ENCODE results near the gene TMEM151A. TPM values are rescaled to one million over a fixed set of nuclear protein-coding genes. Genes with fewer than 3 reads are reported as not detected.
"Not testable (repeated sequence)": the region's sequence is repeated elsewhere in the genome, so short reads cannot be mapped to it uniquely, and the experiment has no call there.

The TMEM151A gene
- total and polyA plus RNA-seq, 4 donors, result 0.13 TPM; not detected in 3

DNA sequence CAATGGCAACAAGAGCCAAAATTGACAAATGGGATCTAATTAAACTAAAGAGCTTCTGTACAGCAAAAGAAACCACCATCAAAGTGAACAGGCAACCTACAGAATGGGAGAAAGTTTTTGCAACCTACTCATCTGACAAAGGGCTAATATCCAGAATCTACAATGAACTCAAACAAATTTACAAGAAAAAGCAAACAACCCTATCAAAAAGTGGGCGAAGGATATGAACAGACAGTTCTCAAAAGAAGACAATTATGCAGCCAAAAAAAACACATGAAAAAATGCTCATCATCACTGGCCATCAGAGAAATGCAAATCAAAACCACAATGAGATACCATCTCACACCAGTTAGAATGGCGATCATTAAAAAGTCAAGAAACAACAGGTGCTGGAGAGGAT lies 28.6 kb downstream of the TMEM151A start:
- intact Hi-C loops (cut with DNase I); H3K27me3 ChIP-seq (ENCODE audit: control insufficient read depth in 1 of 2, insufficient read depth in 2 of 2, low read length in 1 of 2); H3K9me3 ChIP-seq (ENCODE audit: control insufficient read depth, low read length); H3K27ac ChIP-seq (ENCODE audit: low read depth in 1 of 2, low read length in 2 of 2); H3K4me3 ChIP-seq (ENCODE audit: low read length in 2 of 2); H3K4me1 ChIP-seq (ENCODE audit: control insufficient read depth in 1 of 2, insufficient read depth in 2 of 2, low read length in 2 of 2); ATAC-seq (ENCODE audit: low FRiP score); DNase-seq; H3K36me3 ChIP-seq (ENCODE audit: control insufficient read depth in 1 of 2, insufficient read depth in 2 of 2, low read length in 1 of 2): not testable (repeated sequence)
- WGBS, 2 donors, result 98 to 100% methylated on average over 1 to 2 of the region's 2 CpGs

DNA sequence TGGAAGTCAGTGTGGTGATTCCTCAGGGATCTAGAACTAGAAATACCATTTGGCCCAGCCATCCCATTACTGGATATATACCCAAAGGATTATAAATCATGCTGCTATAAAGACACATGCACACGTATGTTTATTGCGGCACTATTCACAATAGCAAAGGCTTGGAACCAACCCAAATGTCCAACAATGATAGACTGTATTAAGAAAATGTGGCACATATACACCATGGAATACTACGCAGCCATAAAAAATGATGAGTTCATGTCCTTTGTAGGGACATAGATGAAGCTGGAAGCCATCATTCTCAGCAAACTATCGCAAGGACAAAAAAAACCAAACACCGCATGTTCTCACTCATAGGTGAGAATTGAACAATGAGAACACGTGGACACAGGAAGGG lies 29.1 kb downstream of the TMEM151A start:
- not testable (repeated sequence) for ATAC-seq (ENCODE audit: low FRiP score)

DNA sequence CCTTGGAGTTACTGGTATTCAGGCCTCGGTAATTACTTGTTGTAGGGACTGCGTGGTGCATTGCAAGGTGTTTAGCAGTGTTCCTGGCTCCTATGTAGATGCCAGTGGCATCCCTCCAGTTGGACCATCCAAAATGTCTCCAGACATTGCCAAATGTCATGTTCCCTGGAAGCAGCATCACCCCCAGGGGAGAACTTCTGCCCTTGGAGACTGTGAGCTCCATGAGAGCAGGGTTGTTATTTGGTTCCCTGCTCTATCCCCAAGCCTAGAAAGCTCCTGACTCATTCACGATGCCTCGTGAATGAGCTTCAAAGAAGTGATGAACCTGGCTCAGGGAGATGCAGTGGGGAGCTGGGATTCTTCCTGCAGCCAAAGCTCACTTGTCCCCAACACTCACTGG lies 29.9 kb downstream of the TMEM151A start:
- H3K27ac ChIP-seq (ENCODE audit: low read depth in 1 of 2, low read length in 2 of 2), result no peak overlapping the region
- no peaks in the 10 kb centered on the region for H3K9me3 ChIP-seq (ENCODE audit: control insufficient read depth, low read length)
- no peaks in the 10 kb centered on the region for H3K4me1 ChIP-seq (ENCODE audit: control insufficient read depth in 1 of 2, insufficient read depth in 2 of 2, low read length in 2 of 2)
- H3K36me3 ChIP-seq (ENCODE audit: control insufficient read depth in 1 of 2, insufficient read depth in 2 of 2, low read length in 1 of 2), result no peaks in the 10 kb centered on the region
- ATAC-seq (ENCODE audit: low FRiP score) (no peak), DNase-seq (no peak)
- H3K27me3 ChIP-seq (ENCODE audit: control insufficient read depth in 1 of 2, insufficient read depth in 2 of 2, low read length in 1 of 2), result no peaks in the 10 kb centered on the region
- intact Hi-C loops (cut with DNase I), result no loop called here
- H3K4me3 ChIP-seq (ENCODE audit: low read length in 2 of 2), result no peak overlapping the region
- 82 to 88% methylated on average over 4 of the region's 4 CpGs for WGBS, 2 donors

More for the DNA sequence above, 29.1 kb downstream of the TMEM151A start:
- H3K36me3 ChIP-seq (ENCODE audit: control insufficient read depth in 1 of 2, insufficient read depth in 2 of 2, low read length in 1 of 2); H3K27ac ChIP-seq (ENCODE audit: low read depth in 1 of 2, low read length in 2 of 2); H3K4me3 ChIP-seq (ENCODE audit: low read length in 2 of 2); H3K9me3 ChIP-seq (ENCODE audit: control insufficient read depth, low read length); H3K27me3 ChIP-seq (ENCODE audit: control insufficient read depth in 1 of 2, insufficient read depth in 2 of 2, low read length in 1 of 2); DNase-seq; H3K4me1 ChIP-seq (ENCODE audit: control insufficient read depth in 1 of 2, insufficient read depth in 2 of 2, low read length in 2 of 2); intact Hi-C loops (cut with DNase I): not testable (repeated sequence)
- WGBS, 2 donors, result 93 to 96% methylated on average over 6 of the region's 6 CpGs

DNA sequence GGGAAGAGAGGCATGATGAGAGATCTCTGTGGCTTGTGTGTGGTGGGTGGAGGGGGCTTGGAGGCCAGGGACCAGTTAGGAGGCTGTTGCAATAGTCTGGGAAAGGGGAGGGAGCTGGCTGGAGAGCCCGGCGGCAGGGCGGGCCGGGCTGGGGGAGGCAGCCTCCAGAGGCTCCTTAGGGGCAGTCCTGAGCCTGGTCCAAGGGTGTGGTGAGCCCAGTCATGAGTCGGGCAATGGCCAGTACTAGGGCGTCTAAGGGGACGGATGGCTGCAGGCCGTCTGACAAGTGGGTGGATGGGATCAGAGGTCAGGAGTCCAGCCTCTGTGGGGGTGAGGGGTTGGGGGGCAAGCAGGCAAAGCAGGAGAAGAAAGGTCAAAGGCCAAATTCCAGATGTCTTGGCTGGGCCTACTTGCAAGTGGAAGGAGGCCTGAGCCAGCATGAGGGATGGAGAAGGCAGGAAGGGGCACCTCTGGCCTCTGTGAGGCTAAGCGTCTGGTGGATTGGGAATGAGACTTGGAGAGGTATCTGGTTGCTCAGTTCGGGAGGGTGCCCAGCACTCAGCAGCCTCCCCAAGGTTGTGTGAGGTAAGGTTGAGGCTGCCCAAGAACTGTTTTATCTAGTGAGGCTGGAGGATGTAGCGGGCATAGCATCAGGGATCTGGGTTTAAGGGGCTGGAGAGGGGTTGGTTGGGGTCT lies 31.2 kb downstream of the TMEM151A start:
- Histone ChIP-seq H3K27me3 (ENCODE audit: control insufficient read depth in 1 of 2, insufficient read depth in 2 of 2, low read length in 1 of 2) (no peaks in the 10 kb centered on the region), H3K4me1 (ENCODE audit: control insufficient read depth in 1 of 2, insufficient read depth in 2 of 2, low read length in 2 of 2) (no peaks in the 10 kb centered on the region), H3K9me3 (ENCODE audit: control insufficient read depth, low read length) (no peaks in the 10 kb centered on the region), H3K36me3 (ENCODE audit: control insufficient read depth in 1 of 2, insufficient read depth in 2 of 2, low read length in 1 of 2) (no peaks in the 10 kb centered on the region), H3K27ac (ENCODE audit: low read depth in 1 of 2, low read length in 2 of 2) (no peak overlapping the region), H3K4me3 (ENCODE audit: low read length in 2 of 2) (no peak overlapping the region)
- peak in 1 of 2 donors; percentile 80 for DNase-seq
- peak; percentile 75 for ATAC-seq (ENCODE audit: low FRiP score)
- intact Hi-C loops (cut with DNase I), result no loop called here
- WGBS, 2 donors, result 79 to 85% methylated on average over 11 of the region's 11 CpGs

DNA sequence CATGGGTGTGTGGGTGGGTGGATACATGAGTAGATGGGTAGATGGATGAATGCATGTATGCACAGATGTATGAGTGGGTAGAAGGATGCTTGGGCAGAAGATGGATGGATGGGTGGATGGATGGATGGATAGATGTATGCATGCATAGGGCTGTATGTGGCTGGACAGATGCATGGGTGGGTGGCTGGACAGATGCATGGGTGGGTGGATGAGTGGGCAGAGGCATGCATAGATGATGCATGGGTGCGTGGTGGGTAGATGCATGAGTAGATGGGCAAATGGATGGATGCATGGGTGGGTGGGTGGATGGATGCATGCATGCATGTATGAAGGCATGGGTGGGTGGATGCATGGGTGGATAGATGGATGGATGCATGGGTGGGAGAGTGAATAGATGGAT lies 32.0 kb downstream of the TMEM151A start:
- Histone ChIP-seq H3K27ac (ENCODE audit: low read depth in 1 of 2, low read length in 2 of 2) (no peak overlapping the region), H3K4me1 (ENCODE audit: control insufficient read depth in 1 of 2, insufficient read depth in 2 of 2, low read length in 2 of 2) (no peaks in the 10 kb centered on the region), H3K36me3 (ENCODE audit: control insufficient read depth in 1 of 2, insufficient read depth in 2 of 2, low read length in 1 of 2) (no peaks in the 10 kb centered on the region), H3K9me3 (ENCODE audit: control insufficient read depth, low read length) (no peaks in the 10 kb centered on the region), H3K27me3 (ENCODE audit: control insufficient read depth in 1 of 2, insufficient read depth in 2 of 2, low read length in 1 of 2) (no peaks in the 10 kb centered on the region), H3K4me3 (ENCODE audit: low read length in 2 of 2) (no peak overlapping the region)
- intact Hi-C loops (cut with DNase I), result no loop called here
- no peak for ATAC-seq (ENCODE audit: low FRiP score)
- DNase-seq, result no peak
- WGBS, 2 donors, result 99 to 100% methylated on average over 1 of the region's 1 CpG

DNA sequence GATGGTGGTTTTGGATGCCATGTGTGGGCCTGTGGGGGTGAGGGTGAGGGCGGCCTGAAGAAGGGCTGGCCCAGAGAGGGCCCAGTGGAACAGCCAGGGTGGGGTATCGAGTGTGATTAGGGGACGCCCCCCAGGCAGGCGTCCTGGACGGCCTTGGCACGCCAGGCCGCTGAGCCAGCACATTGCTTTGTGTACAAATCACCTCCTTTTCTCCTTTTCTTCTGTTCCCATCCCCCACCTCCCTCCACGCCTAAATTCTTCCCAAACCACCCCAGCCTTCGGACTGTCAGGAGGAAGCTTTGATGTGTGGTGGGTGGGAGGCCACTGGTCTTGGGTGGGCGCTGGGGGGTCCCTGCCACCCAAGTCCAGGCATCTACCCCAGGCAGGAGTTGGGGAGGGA lies 33.0 kb downstream of the TMEM151A start:
- no peaks in the 10 kb centered on the region for H3K4me1 ChIP-seq (ENCODE audit: control insufficient read depth in 1 of 2, insufficient read depth in 2 of 2, low read length in 2 of 2)
- DNase-seq, result no peak
- H3K4me3 ChIP-seq (ENCODE audit: low read length in 2 of 2), result no peak overlapping the region
- no peaks in the 10 kb centered on the region for H3K9me3 ChIP-seq (ENCODE audit: control insufficient read depth, low read length)
- intact Hi-C loops (cut with DNase I), result no loop called here
- 79 to 93% methylated on average over 7 to 10 of the region's 10 CpGs for WGBS, 2 donors
- no peaks in the 10 kb centered on the region for H3K27me3 ChIP-seq (ENCODE audit: control insufficient read depth in 1 of 2, insufficient read depth in 2 of 2, low read length in 1 of 2)
- H3K36me3 ChIP-seq (ENCODE audit: control insufficient read depth in 1 of 2, insufficient read depth in 2 of 2, low read length in 1 of 2), result no peaks in the 10 kb centered on the region
- H3K27ac ChIP-seq (ENCODE audit: low read depth in 1 of 2, low read length in 2 of 2), result no peak overlapping the region
- ATAC-seq (ENCODE audit: low FRiP score), result no peak

DNA sequence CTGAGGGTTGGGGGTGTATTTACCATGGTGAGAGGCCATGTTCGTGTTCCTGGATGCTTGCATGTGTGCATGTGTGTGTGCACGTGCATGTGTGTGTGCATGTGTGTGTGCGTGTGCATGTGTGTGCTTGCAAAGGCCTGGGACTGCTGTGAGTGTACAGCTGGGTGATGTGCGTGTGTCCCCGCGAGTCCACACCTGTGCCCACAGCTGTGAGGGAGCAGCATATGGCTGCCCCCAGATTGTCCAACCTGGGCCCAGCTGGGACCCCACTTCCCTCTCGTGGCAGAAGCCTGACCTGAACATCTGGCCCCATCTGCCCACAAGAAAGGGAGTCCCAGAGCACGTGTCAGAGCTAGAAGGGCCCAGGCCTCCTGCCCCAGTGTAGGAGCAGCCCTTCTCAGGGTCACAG lies 33.6 kb downstream of the TMEM151A start:
- H3K4me3 ChIP-seq (ENCODE audit: low read length in 2 of 2), result no peak overlapping the region
- ATAC-seq (ENCODE audit: low FRiP score) (no peak), DNase-seq (no peak)
- H3K27me3 ChIP-seq (ENCODE audit: control insufficient read depth in 1 of 2, insufficient read depth in 2 of 2, low read length in 1 of 2), result no peaks in the 10 kb centered on the region
- intact Hi-C loops (cut with DNase I), result no loop called here
- H3K4me1 ChIP-seq (ENCODE audit: control insufficient read depth in 1 of 2, insufficient read depth in 2 of 2, low read length in 2 of 2), result no peaks in the 10 kb centered on the region
- no peak overlapping the region for H3K27ac ChIP-seq (ENCODE audit: low read depth in 1 of 2, low read length in 2 of 2)
- no peaks in the 10 kb centered on the region for H3K9me3 ChIP-seq (ENCODE audit: control insufficient read depth, low read length)
- WGBS, 2 donors, result 83 to 88% methylated on average over 8 of the region's 8 CpGs
- H3K36me3 ChIP-seq (ENCODE audit: control insufficient read depth in 1 of 2, insufficient read depth in 2 of 2, low read length in 1 of 2), result no peaks in the 10 kb centered on the region

DNA sequence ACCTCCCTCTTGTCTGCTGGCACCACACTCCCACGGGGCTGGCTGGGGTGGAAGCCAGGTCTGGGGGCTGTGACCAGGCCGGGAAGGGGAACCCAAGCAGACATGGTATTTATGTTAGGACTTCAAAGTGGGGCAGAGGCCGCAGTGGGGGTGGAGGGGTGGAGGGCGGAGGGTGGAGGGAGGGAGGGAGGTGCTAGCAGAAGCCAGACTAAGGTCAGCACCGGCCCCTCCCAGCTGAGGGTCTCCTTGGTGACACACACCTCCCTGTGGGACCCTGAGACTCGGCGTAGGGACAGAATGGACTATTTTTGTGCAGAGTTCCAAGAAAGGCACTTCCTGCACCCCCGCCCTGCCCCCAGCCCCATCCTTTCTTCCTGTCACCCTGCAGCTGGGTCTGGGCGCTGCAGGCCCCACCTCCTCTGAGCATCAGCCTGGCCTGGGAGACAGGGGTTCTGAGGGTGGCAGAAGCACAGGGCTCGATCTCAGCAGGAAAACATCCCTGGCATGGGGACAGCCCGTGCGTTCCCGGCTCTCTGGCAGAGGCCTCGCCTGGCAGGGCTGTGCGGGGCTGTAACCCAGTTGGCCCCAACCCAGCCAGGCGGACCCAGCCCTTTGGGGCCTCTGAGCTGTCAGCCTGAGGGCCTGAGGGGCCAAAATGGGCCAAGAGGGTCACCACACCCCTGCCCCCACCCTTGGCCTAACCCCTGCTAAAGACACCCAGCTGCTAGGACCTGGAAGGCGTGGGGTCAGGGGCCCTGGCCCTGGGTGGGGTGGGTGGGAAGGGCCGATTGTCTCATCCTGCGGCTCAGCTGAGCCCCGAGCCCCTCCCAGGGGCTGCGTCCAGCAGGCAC lies 34.8 kb downstream of the TMEM151A start:
- H3K27me3 ChIP-seq (ENCODE audit: control insufficient read depth in 1 of 2, insufficient read depth in 2 of 2, low read length in 1 of 2), result no peaks in the 10 kb centered on the region
- no peaks in the 10 kb centered on the region for H3K36me3 ChIP-seq (ENCODE audit: control insufficient read depth in 1 of 2, insufficient read depth in 2 of 2, low read length in 1 of 2)
- ATAC-seq (ENCODE audit: low FRiP score) (peak; percentile 26), DNase-seq (no peak)
- no peaks in the 10 kb centered on the region for H3K9me3 ChIP-seq (ENCODE audit: control insufficient read depth, low read length)
- WGBS, 2 donors, result 29 to 30% methylated on average over 18 to 21 of the region's 21 CpGs
- H3K4me1 ChIP-seq (ENCODE audit: control insufficient read depth in 1 of 2, insufficient read depth in 2 of 2, low read length in 2 of 2), result no peaks in the 10 kb centered on the region
- H3K4me3 ChIP-seq (ENCODE audit: low read length in 2 of 2), result no peak overlapping the region
- intact Hi-C loops (cut with DNase I), result no loop called here
- no peak overlapping the region for H3K27ac ChIP-seq (ENCODE audit: low read depth in 1 of 2, low read length in 2 of 2)

Data from aorta (tissue), 5 donors.